BE2C (cell line): ENCODE data around the gene TRIM16.
"Not testable (repeated sequence)": the region's sequence is repeated elsewhere in the genome, so short reads cannot be mapped to it uniquely, and the experiment has no call there.

Experiments used
- DNase-seq: peaks from one replicate; pipeline ENCODE4 v3.0.0-alpha.2; 2020
- H3K27me3 ChIP-seq: fragments of 250-450 bp; sonication (Bioruptor Pico); 2 replicates; pipeline ENCODE4 v1.5.1; 2020; ENCODE audit warnings: mild to moderate bottlenecking
- H3K36me3 ChIP-seq: fragments of 250-450 bp; sonication (Bioruptor Pico); 2 replicates; pipeline ENCODE4 v1.5.1; 2020; ENCODE audit warnings: mild to moderate bottlenecking
- H3K4me1 ChIP-seq: fragments of 250-450 bp; sonication (Bioruptor Pico); 2 replicates; pipeline ENCODE4 v1.5.1; 2020
- H3K4me3 ChIP-seq: 2 replicates; pipeline ENCODE4 v1.5.1; 2011; ENCODE audit warnings: low read depth, low read length
- H3K9me3 ChIP-seq: fragments of 250-450 bp; sonication (Bioruptor Pico); 2 replicates; pipeline ENCODE4 v1.5.1; 2020

TRIM16 gene

DNA sequence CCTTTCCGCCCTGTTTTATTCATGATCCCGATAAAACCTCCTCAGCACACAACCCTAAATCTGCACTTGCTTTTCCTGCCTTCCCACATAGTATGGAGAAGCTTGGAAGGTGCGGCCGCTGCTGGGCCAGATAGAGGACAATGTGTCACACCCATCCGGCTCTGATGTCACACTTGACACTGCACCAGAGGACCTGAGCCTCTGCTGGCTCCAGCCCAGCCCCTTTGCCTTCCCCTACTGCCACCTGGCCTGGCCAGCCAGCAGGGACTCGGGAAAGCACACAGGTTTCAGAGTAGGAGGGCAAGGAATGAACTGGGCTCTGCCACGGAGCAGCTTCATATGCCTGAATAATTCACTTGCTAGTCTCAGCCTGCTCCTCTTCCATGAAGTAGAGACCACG lies 62.0 kb downstream of the TRIM16 start:
- H3K36me3 ChIP-seq, H3K4me3 ChIP-seq, H3K4me1 ChIP-seq, H3K9me3 ChIP-seq, H3K27me3 ChIP-seq, DNase-seq: not testable (repeated sequence)

DNA sequence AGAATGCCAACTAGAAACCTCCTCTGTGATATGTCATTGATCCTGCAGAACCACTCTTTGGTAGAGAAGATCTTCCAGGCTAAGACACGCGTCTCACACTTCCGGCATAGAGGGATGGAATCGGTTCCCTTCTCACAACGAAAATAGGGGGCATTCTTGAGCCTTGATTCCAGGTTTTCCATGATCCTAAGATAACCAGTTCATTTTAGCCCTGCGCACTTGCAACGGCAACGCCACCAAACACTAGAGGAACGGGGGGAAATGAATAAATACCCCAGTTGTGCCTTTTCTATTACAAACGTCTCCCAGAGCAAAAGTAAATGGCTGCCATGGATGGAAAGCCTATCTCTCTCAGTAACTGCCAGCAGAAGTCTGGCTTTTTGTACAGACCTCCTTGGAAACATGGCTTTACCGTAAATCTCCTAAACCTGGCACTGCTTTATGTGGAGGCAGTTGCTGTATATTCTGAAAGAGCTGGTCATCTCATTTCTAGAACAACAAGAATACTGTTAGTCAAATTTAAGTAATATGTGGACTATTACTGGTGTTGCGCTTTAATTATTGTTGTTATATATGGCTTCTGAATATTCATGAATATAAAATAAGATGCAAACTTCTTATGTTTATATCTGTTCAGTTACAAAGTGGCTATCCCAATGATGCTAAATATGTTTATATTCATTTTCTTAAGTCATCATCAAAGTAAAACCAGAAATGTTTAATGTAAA lies 64.6 kb downstream of the TRIM16 start, which contains the start of gene FBXW10B:
Gene FBXW10B (minus strand): TSS at position 374 of the 728 bp plus-strand sequence. CDS start 192 bp downstream, at position 182.
- not testable (repeated sequence) for H3K9me3 ChIP-seq, H3K27me3 ChIP-seq, H3K4me1 ChIP-seq, H3K36me3 ChIP-seq, DNase-seq
- peak within 1 kb of the TSS; percentile 21; the same call in 1 of the 2 replicates for H3K4me3 ChIP-seq

DNA sequence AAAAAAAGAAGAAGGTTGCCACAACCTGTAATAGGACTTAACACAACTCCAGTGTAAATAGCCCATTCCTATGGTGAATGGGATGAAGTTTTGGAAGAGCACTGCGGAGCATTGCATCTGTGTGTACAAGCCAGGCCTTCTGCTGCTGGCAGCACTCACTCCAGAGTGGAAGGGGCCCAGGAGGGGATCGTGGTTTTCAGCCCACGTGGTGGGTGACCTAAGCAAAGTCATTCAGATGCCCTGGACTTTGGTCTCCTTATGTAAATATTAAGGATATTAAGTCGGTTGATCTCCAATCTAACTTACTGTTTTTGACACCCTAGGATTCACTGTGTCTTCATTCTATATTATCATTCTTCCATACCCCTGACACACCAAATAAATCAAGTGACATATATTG lies 67.3 kb downstream of the TRIM16 start:
- H3K4me1 ChIP-seq, DNase-seq, H3K36me3 ChIP-seq, H3K9me3 ChIP-seq, H3K4me3 ChIP-seq, H3K27me3 ChIP-seq: not testable (repeated sequence)

DNA sequence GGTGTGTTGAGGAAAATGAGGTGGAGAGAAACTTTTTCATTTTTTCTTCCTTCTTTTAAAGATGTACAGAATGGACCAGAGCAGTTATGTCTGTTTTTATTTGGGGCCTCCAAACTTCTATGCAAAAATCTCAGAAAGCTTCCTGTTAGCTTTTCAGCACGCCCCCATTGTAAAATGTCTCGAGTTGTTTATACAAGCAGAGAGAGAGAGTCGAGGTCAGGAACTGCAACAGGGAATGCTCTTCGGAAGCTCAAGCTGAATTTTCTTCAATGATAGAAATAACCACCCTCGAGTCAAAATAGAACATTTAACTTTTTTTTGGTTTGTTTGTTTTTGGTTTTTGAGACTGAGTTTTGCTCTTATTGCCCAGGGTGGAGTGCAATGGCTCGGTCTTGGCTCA lies 68.3 kb downstream of the TRIM16 start:
- H3K9me3 ChIP-seq, H3K4me1 ChIP-seq, H3K4me3 ChIP-seq, DNase-seq, H3K36me3 ChIP-seq, H3K27me3 ChIP-seq: not testable (repeated sequence)

- not testable (repeated sequence) for DNase-seq, H3K9me3 ChIP-seq, H3K4me3 ChIP-seq, H3K36me3 ChIP-seq, H3K4me1 ChIP-seq, H3K27me3 ChIP-seq
Measured at GRCh38 chr17:15613111-15613510, 71.0 kb downstream of the TRIM16 start.

DNA sequence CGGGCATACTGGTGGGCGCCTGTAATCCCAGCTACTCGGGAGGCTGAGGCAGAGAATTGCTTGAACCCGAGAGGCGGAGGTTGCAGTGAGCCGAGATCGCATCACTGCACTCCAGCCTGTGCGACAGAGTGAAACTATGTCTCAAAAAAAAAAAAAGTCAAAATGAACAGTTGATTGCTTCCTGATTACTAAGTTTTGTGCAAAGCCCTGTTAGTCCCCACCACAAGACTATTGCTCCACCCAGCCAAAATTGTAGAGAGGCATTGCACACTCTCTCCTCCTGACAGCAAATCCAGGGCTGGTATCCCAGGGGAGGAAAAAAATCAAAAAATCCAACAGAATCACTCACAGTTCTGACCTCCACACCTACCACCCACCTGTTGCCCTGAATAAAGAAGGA lies 91.2 kb downstream of the TRIM16 start:
- not testable (repeated sequence) for H3K27me3 ChIP-seq, H3K4me3 ChIP-seq, DNase-seq, H3K9me3 ChIP-seq, H3K4me1 ChIP-seq, H3K36me3 ChIP-seq

DNA sequence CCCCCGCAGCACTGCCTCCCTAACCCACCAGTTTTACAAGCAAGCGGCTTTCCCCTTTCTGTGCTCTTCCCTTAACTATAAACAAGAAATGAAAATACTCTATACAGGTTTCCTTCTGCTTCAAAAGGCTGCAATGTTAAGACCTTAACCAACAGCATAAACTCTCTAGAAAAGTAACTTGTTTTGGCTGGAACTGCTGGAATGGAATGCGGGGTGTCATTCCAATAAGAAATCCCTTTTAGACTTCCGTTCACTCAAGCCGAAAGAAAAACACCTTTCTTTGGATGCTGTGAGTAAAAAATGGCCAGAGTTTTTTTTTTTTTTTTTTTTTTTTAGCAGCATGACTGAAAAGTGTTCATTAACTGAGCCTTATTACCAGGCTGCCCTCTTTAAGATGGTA lies 92.1 kb downstream of the TRIM16 start:
- DNase-seq, H3K36me3 ChIP-seq, H3K4me1 ChIP-seq, H3K4me3 ChIP-seq, H3K9me3 ChIP-seq, H3K27me3 ChIP-seq: not testable (repeated sequence)

GRCh38 chr17:15590844-15591243 lies 93.3 kb downstream of the TRIM16 start:
- not testable (repeated sequence) for H3K4me1 ChIP-seq, H3K4me3 ChIP-seq, H3K27me3 ChIP-seq, DNase-seq, H3K9me3 ChIP-seq, H3K36me3 ChIP-seq

DNA sequence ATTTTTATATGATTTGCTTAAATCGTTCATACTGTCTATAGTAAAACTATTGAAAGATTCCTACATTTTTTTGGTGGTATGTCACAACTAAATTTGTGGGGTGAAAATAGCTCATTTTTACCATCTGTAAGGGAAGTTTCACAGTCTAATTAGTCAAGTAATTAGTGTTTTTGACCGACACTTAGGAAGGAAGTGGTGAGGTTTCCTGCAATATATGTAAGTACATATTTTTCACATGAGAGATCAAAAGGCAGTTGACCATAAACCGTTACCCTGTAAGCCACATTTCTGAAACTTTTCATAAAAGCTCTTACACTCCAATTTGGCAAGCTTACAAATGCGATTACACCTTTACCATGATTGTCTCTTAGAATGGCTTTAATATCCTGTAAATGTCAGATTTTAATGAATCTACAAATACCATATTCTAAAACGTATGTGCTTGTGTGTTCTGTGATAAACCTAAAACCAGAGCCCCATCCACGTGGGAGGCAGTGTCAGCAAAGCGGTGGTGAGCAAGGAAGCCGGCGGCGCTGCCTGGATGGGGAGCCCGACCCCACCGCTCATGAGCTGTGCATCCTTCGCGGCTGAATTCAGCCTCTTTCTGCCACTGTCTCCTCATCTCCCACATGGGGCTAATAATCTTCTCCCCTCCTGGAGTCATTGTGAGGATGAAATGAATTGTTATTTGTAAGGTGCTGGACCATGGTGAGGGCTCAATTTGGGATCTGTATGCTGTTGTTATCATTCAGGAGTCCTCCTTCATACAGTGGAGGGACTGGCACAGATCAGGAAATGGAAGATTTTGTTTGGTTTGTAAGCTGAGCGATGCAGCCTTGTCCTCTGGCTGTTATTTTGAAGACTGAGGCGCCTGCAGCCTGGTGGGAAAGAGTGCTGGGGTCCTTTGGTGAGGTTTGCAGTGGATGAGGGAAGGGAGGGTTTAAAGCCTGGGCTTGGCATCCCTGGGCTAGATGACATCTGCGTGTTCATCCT lies 94.3 kb downstream of the TRIM16 start:
- not testable (repeated sequence) for H3K27me3 ChIP-seq, DNase-seq, H3K4me1 ChIP-seq, H3K9me3 ChIP-seq, H3K4me3 ChIP-seq, H3K36me3 ChIP-seq

DNA sequence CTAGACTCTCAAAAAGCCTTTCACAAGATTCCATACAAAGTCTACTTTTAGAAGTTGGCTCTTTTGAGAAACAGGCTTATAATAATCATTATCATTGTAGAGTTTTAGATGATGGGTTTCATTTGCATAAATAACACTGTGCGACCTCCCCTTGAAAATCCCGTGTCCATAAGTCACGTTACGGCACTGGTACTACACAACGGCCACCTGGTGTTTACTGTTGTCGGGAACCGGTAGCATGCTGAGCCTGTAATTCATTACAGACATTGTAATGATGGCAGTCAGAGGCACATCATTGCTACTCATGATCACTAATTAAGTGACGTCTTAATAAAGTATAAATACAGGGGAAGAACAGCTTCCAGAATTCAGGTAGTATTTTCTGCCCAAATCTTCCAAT lies 96.1 kb downstream of the TRIM16 start:
- not testable (repeated sequence) for H3K27me3 ChIP-seq, DNase-seq, H3K9me3 ChIP-seq, H3K4me1 ChIP-seq, H3K4me3 ChIP-seq, H3K36me3 ChIP-seq

DNA sequence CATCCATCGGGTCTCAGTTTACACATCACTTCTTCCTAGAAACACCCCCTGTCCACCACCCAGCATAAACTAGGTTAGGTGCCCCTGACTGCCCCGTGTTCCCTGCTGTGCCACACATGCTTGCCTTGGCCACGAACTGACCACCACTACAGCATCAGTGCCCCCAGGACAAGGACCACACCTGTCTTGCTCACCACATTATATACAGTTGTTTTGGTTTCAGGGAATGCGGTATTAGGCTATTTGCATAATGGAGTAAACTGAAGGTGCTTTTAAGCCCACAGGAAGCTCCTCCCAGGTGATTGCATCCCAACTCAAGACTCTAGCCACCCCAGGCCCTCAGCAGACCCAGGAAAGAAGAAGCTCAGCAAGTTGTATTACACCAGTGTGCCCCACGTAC lies 100.8 kb downstream of the TRIM16 start:
- not testable (repeated sequence) for DNase-seq

DNA sequence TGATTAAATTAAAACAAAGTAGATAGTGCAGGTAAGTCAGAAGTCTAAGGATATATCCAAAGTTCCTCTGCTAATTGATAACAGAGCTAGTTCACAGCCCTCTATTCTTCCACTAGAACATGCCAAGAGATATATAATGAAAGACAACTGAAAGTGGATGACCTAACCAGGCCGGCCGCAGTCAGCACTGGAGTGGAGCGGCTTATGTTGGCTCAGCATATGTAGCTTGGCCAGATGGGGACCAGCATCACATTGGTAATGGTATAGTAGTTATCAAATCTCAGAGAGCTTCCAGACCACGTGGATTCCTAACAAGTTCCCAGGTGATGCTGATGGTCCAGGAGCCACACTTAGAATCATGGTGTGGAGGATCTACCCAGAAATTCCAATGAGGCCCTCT lies 102.6 kb downstream of the TRIM16 start:
- not testable (repeated sequence) for H3K27me3 ChIP-seq, DNase-seq, H3K4me1 ChIP-seq, H3K4me3 ChIP-seq, H3K9me3 ChIP-seq, H3K36me3 ChIP-seq

More for the DNA sequence above, 100.8 kb downstream of the TRIM16 start:
- not testable (repeated sequence) for H3K4me1 ChIP-seq, H3K9me3 ChIP-seq, H3K4me3 ChIP-seq, H3K36me3 ChIP-seq, H3K27me3 ChIP-seq
